ENCODE measurements around the gene BABAM2. TPM values are rescaled to one million over a fixed set of nuclear protein-coding genes. Genes with fewer than 3 reads are reported as not detected.
A peak's percentile ranks its signal among the peaks of the same experiment; 100 is the strongest.

Gene BABAM2
- total RNA-seq, 4 donors from 2014 or later: 33.3 to 48.9 (median 37.9) TPM

DNA sequence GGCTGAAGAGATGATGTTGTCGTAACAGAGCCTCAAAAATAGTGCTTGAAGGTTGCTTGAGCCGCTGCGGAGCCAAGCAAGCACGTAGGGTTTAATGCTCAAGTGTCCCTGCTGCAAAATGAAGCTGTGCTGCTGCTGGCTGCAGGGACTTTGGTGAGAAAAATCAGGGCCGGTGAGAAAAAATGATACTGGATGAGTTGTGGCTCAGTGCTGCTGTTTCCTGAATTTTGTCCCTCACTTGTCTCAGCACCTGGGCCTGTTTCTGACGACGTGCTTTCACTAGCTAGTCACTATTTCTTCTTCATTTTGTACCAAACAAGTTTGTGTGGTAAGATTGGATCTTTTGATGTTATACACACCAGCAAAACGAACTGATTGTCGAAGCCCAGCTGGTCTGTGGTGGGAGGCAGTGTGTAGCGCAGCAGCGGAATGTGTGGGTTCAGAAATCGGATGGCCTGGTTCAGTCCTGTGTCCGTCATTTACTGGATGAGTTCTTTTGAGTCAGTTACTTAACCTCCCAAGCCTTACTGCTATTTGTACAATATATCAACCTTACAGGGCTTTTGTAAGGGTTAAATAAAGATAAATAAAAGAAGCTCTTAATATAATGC is 329.3 kb downstream of the BABAM2 start:
- 82 to 89% methylated on average over 8 to 13 of the region's 13 CpGs for WGBS, 2 donors (ENCODE audit: low coverage in 1 of 2)
- Histone ChIP-seq H3K9me3 (no peaks in the 10 kb centered on the region), H3K27ac (no peak overlapping the region), H3K4me3 (no peak overlapping the region), H3K36me3 (no peaks in the 10 kb centered on the region), H3K27me3 (no peaks in the 10 kb centered on the region), H3K4me1 (peaks cover 0 to 5% (median 1%) of the 10 kb centered on the region in 4 donors)
- in situ Hi-C loops (cut with MboI; ENCODE audit: low pct_ligation_motif_present in 1 of 4, low pct_unique_long_range_greater_than_20kb in 1 of 4, low sequenced_read_pairs in 3 of 4) (no loop called here), intact Hi-C loops (cut with DNase I; ENCODE audit: low total_unique reads) (no loop called here)
- TF ChIP-seq POLR2AphosphoS5 (IDR thresholded peaks at IDR 0.05) (no peak), POLR2A (IDR thresholded peaks at IDR 0.05) (no peak), EP300 (IDR thresholded peaks at IDR 0.05; ENCODE audit: low read depth) (no peak)
- TF ChIP-seq, protein P1, sequence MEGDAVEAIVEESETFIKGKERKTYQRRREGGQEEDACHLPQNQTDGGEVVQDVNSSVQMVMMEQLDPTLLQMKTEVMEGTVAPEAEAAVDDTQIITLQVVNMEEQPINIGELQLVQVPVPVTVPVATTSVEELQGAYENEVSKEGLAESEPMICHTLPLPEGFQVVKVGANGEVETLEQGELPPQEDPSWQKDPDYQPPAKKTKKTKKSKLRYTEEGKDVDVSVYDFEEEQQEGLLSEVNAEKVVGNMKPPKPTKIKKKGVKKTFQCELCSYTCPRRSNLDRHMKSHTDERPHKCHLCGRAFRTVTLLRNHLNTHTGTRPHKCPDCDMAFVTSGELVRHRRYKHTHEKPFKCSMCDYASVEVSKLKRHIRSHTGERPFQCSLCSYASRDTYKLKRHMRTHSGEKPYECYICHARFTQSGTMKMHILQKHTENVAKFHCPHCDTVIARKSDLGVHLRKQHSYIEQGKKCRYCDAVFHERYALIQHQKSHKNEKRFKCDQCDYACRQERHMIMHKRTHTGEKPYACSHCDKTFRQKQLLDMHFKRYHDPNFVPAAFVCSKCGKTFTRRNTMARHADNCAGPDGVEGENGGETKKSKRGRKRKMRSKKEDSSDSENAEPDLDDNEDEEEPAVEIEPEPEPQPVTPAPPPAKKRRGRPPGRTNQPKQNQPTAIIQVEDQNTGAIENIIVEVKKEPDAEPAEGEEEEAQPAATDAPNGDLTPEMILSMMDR (IDR thresholded peaks at IDR 0.05): no peak
- DNase-seq: no peak

DNA sequence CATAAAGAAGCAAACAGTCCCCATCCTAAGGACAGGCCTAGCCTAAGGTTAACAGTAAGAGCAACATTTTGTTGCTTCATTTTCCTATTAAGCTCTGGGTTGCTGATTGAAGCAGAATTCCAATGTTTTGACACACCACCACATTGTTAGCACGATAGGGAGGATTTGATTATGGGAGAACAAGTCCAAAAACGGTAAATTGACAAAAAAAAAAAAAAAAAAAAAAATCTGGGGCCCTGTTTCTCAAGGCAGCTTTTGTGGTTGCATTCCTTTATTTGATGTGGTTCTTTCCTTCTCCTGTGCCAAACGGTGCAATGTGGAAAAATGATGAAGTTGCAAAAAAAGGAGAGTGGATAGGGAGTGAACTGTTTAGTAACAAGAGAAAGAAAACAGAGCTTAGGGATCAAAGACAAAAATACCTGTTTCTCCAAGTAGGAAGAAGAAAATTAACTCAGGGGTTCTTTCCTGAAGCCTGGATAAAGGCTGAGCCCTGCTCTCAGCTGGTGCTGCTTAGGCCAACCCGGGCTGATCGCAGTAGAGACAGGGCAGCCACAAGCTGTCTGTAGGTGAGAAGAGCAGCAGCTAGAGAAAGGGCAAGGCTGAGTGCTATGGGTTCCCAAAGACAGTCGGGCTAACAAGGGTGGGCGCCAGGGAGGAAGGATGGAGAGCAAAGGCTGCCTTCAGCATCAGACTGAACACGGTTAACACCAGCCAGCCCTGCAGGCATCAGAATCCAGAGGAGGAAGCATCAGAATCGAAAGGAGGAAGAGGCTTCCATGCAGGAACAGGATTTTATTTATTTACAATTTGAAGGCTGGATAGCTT is 334.3 kb downstream of the BABAM2 start:
- Histone ChIP-seq H3K4me1 (peaks cover 0 to 19% (median 12%) of the 10 kb centered on the region in 4 donors), H3K9me3 (no peaks in the 10 kb centered on the region), H3K27me3 (no peaks in the 10 kb centered on the region), H3K36me3 (no peaks in the 10 kb centered on the region), H3K4me3 (no peak overlapping the region), H3K27ac (peak overlapping the region; percentile 43 to 82 (median 74))
- WGBS, 2 donors (ENCODE audit: low coverage in 1 of 2): 45 to 63% methylated on average over 8 to 9 of the region's 9 CpGs
- intact Hi-C loops (cut with DNase I; ENCODE audit: low total_unique reads): no loop called here
- DNase-seq: no peak
- in situ Hi-C loops (cut with MboI; ENCODE audit: low pct_ligation_motif_present in 1 of 4, low pct_unique_long_range_greater_than_20kb in 1 of 4, low sequenced_read_pairs in 3 of 4): no loop called here
- TF ChIP-seq, protein P1 (IDR thresholded peaks at IDR 0.05): no peak
- TF ChIP-seq POLR2AphosphoS5 (IDR thresholded peaks at IDR 0.05) (no peak), POLR2A (IDR thresholded peaks at IDR 0.05) (no peak), EP300 (IDR thresholded peaks at IDR 0.05; ENCODE audit: low read depth) (no peak)

GRCh38 chr2:28225473-28226080 is 335.0 kb downstream of the BABAM2 start:
- DNase-seq: no peak
- in situ Hi-C loops (cut with MboI; ENCODE audit: low pct_ligation_motif_present in 1 of 4, low pct_unique_long_range_greater_than_20kb in 1 of 4, low sequenced_read_pairs in 3 of 4) (no loop called here), intact Hi-C loops (cut with DNase I; ENCODE audit: low total_unique reads) (no loop called here)
- Histone ChIP-seq H3K9me3 (no peaks in the 10 kb centered on the region), H3K27me3 (no peaks in the 10 kb centered on the region), H3K36me3 (no peaks in the 10 kb centered on the region), H3K27ac (peak overlapping the region; percentile 43 to 82 (median 74)), H3K4me3 (no peak overlapping the region), H3K4me1 (peaks cover 0 to 19% (median 12%) of the 10 kb centered on the region in 4 donors)
- WGBS, 2 donors (ENCODE audit: low coverage in 1 of 2): 29 to 48% methylated on average over 3 of the region's 3 CpGs
- TF ChIP-seq POLR2A (IDR thresholded peaks at IDR 0.05) (no peak), EP300 (IDR thresholded peaks at IDR 0.05; ENCODE audit: low read depth) (no peak), POLR2AphosphoS5 (IDR thresholded peaks at IDR 0.05) (no peak)
- TF ChIP-seq, protein P1 (IDR thresholded peaks at IDR 0.05): no peak

DNA sequence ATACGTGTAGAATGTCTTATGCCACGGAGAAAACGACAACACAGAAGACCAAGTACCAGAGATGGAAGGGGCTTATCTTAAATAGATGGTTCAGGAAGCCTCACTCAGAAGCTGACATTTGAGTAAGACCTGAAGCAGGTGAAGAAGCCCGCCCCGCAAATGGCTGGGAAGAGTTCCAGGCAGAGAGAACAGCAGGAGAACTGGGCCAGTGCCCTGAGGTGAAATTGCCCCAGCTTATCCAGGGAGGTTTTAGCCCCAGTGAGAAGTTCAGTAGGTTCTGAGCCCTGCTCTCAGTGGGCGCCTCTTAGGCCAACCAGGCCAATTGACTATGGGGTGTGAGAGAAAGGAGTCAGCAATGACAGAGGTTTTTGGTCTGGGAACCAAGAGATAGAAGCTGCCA is 336.0 kb downstream of the BABAM2 start:
- TF ChIP-seq, protein P1 (IDR thresholded peaks at IDR 0.05): no peak
- TF ChIP-seq POLR2AphosphoS5 (IDR thresholded peaks at IDR 0.05) (no peak), EP300 (IDR thresholded peaks at IDR 0.05; ENCODE audit: low read depth) (no peak), POLR2A (IDR thresholded peaks at IDR 0.05) (no peak)
- Histone ChIP-seq H3K36me3 (no peaks in the 10 kb centered on the region), H3K4me3 (no peak overlapping the region), H3K27me3 (no peaks in the 10 kb centered on the region), H3K27ac (peak overlapping the region in 1 of 4 donors; percentile 7), H3K4me1 (peaks cover 0 to 23% (median 12%) of the 10 kb centered on the region in 4 donors), H3K9me3 (no peaks in the 10 kb centered on the region)
- WGBS, 2 donors (ENCODE audit: low coverage in 1 of 2): 91 to 96% methylated on average over 3 to 6 of the region's 6 CpGs
- intact Hi-C loops (cut with DNase I; ENCODE audit: low total_unique reads) (no loop called here), in situ Hi-C loops (cut with MboI; ENCODE audit: low pct_ligation_motif_present in 1 of 4, low pct_unique_long_range_greater_than_20kb in 1 of 4, low sequenced_read_pairs in 3 of 4) (no loop called here)
- no peak for DNase-seq

Measured in transverse colon (tissue), 4 donors.